Hair follicle dermal papilla cell (primary cell): ENCODE data around the gene RETREG1. TPM values are rescaled to one million over a fixed set of nuclear protein-coding genes. Genes with fewer than 3 reads are reported as not detected.

Experiments
- small RNA-seq: library from RNA; depleted of rRNA; stranded (forward); fragments of <200 nt; gene quantifications from one replicate; pipeline ENCODE3, GENCODE V24; 2012
- total RNA-seq: library from RNA; depleted of rRNA; stranded (reverse); fragments of >200 nt; gene quantifications from 2 replicates; pipeline ENCODE4 v1.2.3, GENCODE V29; 2012

Gene RETREG1
- total RNA-seq, result 29.4 and 30.5 TPM in 2 replicates

GRCh38 chr5:16616536-16617273 lies at the start of gene RETREG1:
RETREG1 (minus strand) TSS chr5:16616997; CDS start chr5:16616971, 26 bp downstream.

DNA sequence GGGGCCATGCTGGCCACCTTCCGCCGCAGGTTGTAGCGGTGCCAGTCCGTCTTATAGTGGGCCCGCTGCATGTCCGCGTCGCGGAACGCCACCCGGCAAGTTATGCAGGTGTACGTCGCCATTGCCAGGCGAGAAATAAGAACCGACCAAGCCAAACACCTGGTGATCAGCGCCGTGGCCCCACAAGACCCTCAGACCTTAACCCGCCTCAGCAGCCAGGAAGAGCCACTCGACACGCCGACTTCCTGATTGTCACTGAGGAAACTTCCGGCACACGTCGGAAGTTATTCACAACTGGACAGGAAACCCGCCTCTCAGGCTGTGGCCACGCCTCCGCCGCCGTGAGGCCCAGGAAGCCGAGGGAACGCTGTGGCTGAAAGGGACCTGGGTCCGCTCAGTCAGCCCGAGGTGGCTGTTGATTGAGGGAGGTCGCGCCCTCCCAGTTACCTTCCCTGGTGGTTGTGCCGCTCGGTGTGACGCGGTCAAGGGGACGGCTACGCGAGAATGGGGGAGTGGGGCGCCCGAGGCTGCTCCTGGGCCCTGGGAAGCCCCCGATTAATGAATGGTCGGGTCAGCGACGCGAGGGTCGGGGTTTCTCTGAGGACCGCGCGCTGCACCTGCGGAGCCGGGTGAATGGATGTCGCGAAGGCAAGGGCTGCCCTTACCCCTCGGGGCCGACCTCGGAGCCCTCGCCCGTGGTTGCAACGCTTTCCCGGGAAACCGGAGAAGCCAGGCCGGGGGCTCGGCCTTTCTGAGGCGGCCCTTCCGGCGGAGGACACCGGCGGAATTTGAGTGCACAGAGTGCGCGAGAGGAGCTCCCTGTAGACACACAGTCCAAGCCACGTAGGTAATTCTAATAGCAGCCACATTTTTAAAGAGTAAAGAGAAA lies 151.0 kb downstream of the RETREG1 start, which contains the start of gene ZNF622:
Gene ZNF622, minus strand, starts transcription at position 257 of the 889 bp plus-strand sequence. Its CDS starts 135 bp downstream, at position 122.

Small RNAs within 50 kb of the gene (small RNA-seq; reads per million reads assigned to genes)
- not detected for gene RF00019

Other genes starting within 250 kb of the RETREG1 start
- gene ZNF622, start 151.2 kb downstream of the RETREG1 start, total RNA-seq, result 35.9 and 44.7 TPM in 2 replicates